Uterus (tissue), 2 donors: Measurements from ENCODE around the gene PSMB10.

Experiments used
- POLR2A ChIP-seq, 2 donors: fragments of 450-650 bp; IDR thresholded peaks; one replicate each; pipeline ENCODE4 v1.6.1; 2016; ENCODE audit warnings: antibody characterized with exemption in 2 of 2, mild to moderate bottlenecking in 1 of 2, moderate library complexity in 1 of 2
- TF ChIP-seq, protein P1 (sequence below), 4 experiments: fragments of 200-600 bp in 2 of 4; fragments of 450-650 bp in 2 of 4; sonication (generic) in 2 of 4; IDR thresholded peaks; one replicate each; pipeline ENCODE4 v1.5.1; 2016 to 2019; ENCODE audit warnings: antibody characterized with exemption in 4 of 4, mild to moderate bottlenecking in 2 of 4, moderate library complexity in 1 of 4

- TF ChIP-seq, protein P1, sequence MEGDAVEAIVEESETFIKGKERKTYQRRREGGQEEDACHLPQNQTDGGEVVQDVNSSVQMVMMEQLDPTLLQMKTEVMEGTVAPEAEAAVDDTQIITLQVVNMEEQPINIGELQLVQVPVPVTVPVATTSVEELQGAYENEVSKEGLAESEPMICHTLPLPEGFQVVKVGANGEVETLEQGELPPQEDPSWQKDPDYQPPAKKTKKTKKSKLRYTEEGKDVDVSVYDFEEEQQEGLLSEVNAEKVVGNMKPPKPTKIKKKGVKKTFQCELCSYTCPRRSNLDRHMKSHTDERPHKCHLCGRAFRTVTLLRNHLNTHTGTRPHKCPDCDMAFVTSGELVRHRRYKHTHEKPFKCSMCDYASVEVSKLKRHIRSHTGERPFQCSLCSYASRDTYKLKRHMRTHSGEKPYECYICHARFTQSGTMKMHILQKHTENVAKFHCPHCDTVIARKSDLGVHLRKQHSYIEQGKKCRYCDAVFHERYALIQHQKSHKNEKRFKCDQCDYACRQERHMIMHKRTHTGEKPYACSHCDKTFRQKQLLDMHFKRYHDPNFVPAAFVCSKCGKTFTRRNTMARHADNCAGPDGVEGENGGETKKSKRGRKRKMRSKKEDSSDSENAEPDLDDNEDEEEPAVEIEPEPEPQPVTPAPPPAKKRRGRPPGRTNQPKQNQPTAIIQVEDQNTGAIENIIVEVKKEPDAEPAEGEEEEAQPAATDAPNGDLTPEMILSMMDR (IDR thresholded peaks at IDR 0.05), result no peak
- TF ChIP-seq POLR2A (IDR thresholded peaks at IDR 0.05), result no peak
These were observed 18.0 kb upstream of the PSMB10 start for GRCh38 chr16:67954421-67955196.
